SK-N-SH (cell line): ENCODE results near the gene CA7. TPM values are rescaled to one million over a fixed set of nuclear protein-coding genes. Genes with fewer than 3 reads are reported as not detected.
"Not testable (repeated sequence)": the region's sequence is repeated elsewhere in the genome, so short reads cannot be mapped to it uniquely, and the experiment has no call there.

Experiments
- CTCF ChIA-PET: fragments of 300-600, 350-600 bp; formaldehyde crosslinking; extraction: SDS; loops from one replicate; lab custom pipeline; 2021; lab: Yijun Ruan, JAX
- POLR2A ChIA-PET: fragments of 350-600 bp; sonication (Branson Sonifier 250); formaldehyde crosslinking; extraction: SDS; loops from one replicate; lab custom pipeline; 2020; ENCODE audit warnings: antibody characterized with exemption, inconsistent platforms; lab: Yijun Ruan, JAX
- DNase-seq: peaks from one replicate; pipeline ENCODE4 v3.0.0; 2012
- H2AFZ ChIP-seq: fragments of 200-600 bp; sonication (generic); 2 replicates; pipeline ENCODE4 v1.8.1; 2016; ENCODE audit warnings: antibody characterized with exemption, mild to moderate bottlenecking, low read depth
- H3F3A ChIP-seq: fragments of 200-600 bp; sonication (generic); replicated peaks from 2 replicates; pipeline ENCODE3; 2016; ENCODE audit warnings: antibody characterized with exemption, mild to moderate bottlenecking; ENCODE audit not compliant: insufficient read depth
- H3K27ac ChIP-seq, 2 experiments: fragments of 200-500 bp in 1 of 2; fragments of 200-600 bp in 1 of 2; sonication (Bioruptor generic) in 1 of 2; sonication (generic), shearing (Covaris generic) in 1 of 2; 2 replicates each; pipeline versions ENCODE4 v1.5.1 to v1.6.1; 2014 to 2016; ENCODE audit warnings: low read depth in 2 of 2, inconsistent platforms in 1 of 2, low read length in 1 of 2, mild to moderate bottlenecking in 1 of 2, mixed read lengths in 1 of 2
- H3K27me3 ChIP-seq: fragments of 200-600 bp; sonication (generic), shearing (Covaris generic); 2 replicates; pipeline ENCODE4 v1.6.1; 2016; ENCODE audit warnings: mixed run types; ENCODE audit not compliant: insufficient read depth
- H3K36me3 ChIP-seq, 2 experiments: fragments of 200-500 bp in 1 of 2; fragments of 200-600 bp in 1 of 2; sonication (Bioruptor generic) in 1 of 2; sonication (generic) in 1 of 2; replicated peaks in 1 of 2; 2 replicates each; pipeline versions ENCODE3 to v1.5.1; 2014 to 2016; ENCODE audit warnings: low read length in 1 of 2, mild to moderate bottlenecking in 1 of 2; ENCODE audit not compliant: insufficient read depth in 2 of 2, control insufficient read depth in 1 of 2
- H3K4me1 ChIP-seq, 2 experiments: fragments of 200-500 bp in 1 of 2; fragments of 200-600 bp in 1 of 2; sonication (Bioruptor generic) in 1 of 2; sonication (generic), shearing (Covaris generic) in 1 of 2; 2 replicates each; pipeline versions ENCODE4 v1.5.1 to v1.6.1; 2014 to 2016; ENCODE audit warnings: low read depth in 1 of 2, low read length in 1 of 2, mixed run types in 1 of 2; ENCODE audit not compliant: insufficient read depth in 2 of 2, control insufficient read depth in 1 of 2
- H3K4me2 ChIP-seq: fragments of 200-600 bp; sonication (generic), shearing (Covaris generic); 2 replicates; pipeline ENCODE4 v1.6.1; 2017; ENCODE audit warnings: mixed run types
- H3K4me3 ChIP-seq, 2 experiments: fragments of 200-500 bp in 1 of 2; fragments of 200-600 bp in 1 of 2; sonication (Bioruptor generic) in 1 of 2; sonication (generic), shearing (Covaris generic) in 1 of 2; 2 replicates each; pipeline versions ENCODE4 v1.5.1 to v1.8.1; 2014 to 2016; ENCODE audit warnings: low read depth in 2 of 2, inconsistent platforms in 1 of 2, low read length in 1 of 2, mild to moderate bottlenecking in 1 of 2, mixed read lengths in 1 of 2, moderate library complexity in 1 of 2
- H3K79me2 ChIP-seq: fragments of 200-600 bp; sonication (generic); 2 replicates; pipeline ENCODE4 v1.8.1; 2017; ENCODE audit warnings: mild to moderate bottlenecking; ENCODE audit not compliant: insufficient read depth
- H3K9ac ChIP-seq: fragments of 200-600 bp; sonication (generic); 2 replicates; pipeline ENCODE4 v1.6.1; 2017; ENCODE audit warnings: mixed run types
- H3K9me2 ChIP-seq: fragments of 200-600 bp; sonication (generic); 2 replicates; pipeline ENCODE4 v1.6.1; 2017; ENCODE audit warnings: mixed run types
- H3K9me3 ChIP-seq: fragments of 200-600 bp; sonication (generic); 2 replicates; pipeline ENCODE4 v1.6.1; 2017; ENCODE audit warnings: mixed run types, mild to moderate bottlenecking, moderate library complexity
- H4K20me1 ChIP-seq: fragments of 200-600 bp; sonication (generic); 2 replicates; pipeline ENCODE4 v1.6.1; 2017; ENCODE audit warnings: mild to moderate bottlenecking, mixed run types; ENCODE audit not compliant: insufficient read depth
- CHD2 ChIP-seq: fragments of 150-350 bp; IDR thresholded peaks from 2 replicates; pipeline ENCODE4 v1.6.1; 2018; ENCODE audit warnings: low read length; ENCODE audit not compliant: partially characterized antibody
- EZH2phosphoT487 ChIP-seq: fragments of 200-600 bp; sonication (generic); IDR thresholded peaks from 2 replicates; pipeline ENCODE4 v1.6.1; 2017; ENCODE audit warnings: low read depth, mixed run types, mild to moderate bottlenecking, antibody characterized with exemption, moderate library complexity, borderline replicate concordance
- NFIC ChIP-seq: IDR thresholded peaks from 2 replicates; pipeline ENCODE4 v1.4.0; 2012; ENCODE audit warnings: borderline replicate concordance
- POLR2AphosphoS5 ChIP-seq: IDR thresholded peaks from 2 replicates; pipeline ENCODE4 v1.6.1; 2012; ENCODE audit warnings: low read depth, low read length
- REST ChIP-seq: IDR thresholded peaks from 2 replicates; pipeline ENCODE4 v1.6.1; 2012; ENCODE audit warnings: mild to moderate bottlenecking, low read depth, low read length, moderate library complexity
- RXRA ChIP-seq: IDR thresholded peaks from 2 replicates; pipeline ENCODE4 v1.4.0; 2012; ENCODE audit warnings: low read depth, mild to moderate bottlenecking, borderline replicate concordance
- SMC3 ChIP-seq: IDR thresholded peaks from 2 replicates; pipeline ENCODE4 v1.6.1; 2012; ENCODE audit warnings: low read depth, low read length, improper control_type of control experiment
- YY1 ChIP-seq: IDR thresholded peaks from 2 replicates; pipeline ENCODE4 v1.4.0; 2012; ENCODE audit warnings: low read depth, mild to moderate bottlenecking
- WGBS: methylation state at CpG from one replicate; pipeline ENCODE4 v1.1.6; 2017; ENCODE audit warnings: low lambda C conversion rate; 5-methylcytosine and 5-hydroxymethylcytosine counted together
- polyA plus RNA-seq, 3 experiments: library from polyadenylated mRNA; depleted of rRNA; stranded (reverse); fragments of >200 nt; gene quantifications; 2 replicates each; pipeline ENCODE4 v1.2.3, GENCODE V29; 2012
- TF ChIP-seq, protein P1 (sequence below): fragments of 150-350 bp; IDR thresholded peaks from 2 replicates; pipeline ENCODE4 v1.6.1; 2016; ENCODE audit warnings: mild to moderate bottlenecking, low read depth, low read length
- TF ChIP-seq, protein P2 (sequence below): IDR thresholded peaks from 2 replicates; pipeline ENCODE4 v1.4.0; 2012; ENCODE audit warnings: low read depth

Gene CA7
- polyA plus RNA-seq, 1 of the 3 experiments (the other 2 are of a cell fraction) = 0.12 TPM

GRCh38 chr16:66869424-66869823 is 25.2 kb downstream of the CA7 start:
- Histone ChIP-seq H3K36me3 (no peaks in the 10 kb centered on the region), H3K9me2 (no peaks in the 10 kb centered on the region), H3K4me3 (no peak overlapping the region), H3K27ac (no peak overlapping the region), H3K4me1 (peaks cover 3 to 5% of the 10 kb centered on the region in 2 experiments; a peak in 3 of 4 replicates), H3K79me2 (no peaks in the 10 kb centered on the region), H3K9me3 (no peaks in the 10 kb centered on the region), H3K9ac (no peak overlapping the region), H3K27me3 (no peaks in the 10 kb centered on the region), H3K4me2 (no peak overlapping the region), H3F3A (peaks cover 11% of the 10 kb centered on the region), H2AFZ (no peak overlapping the region), H4K20me1 (no peaks in the 10 kb centered on the region)
- ChIA-PET CTCF (interaction anchor here (0.6 to 5.2 kb wide), 11 partner anchors 9 to 463 kb away, joined by 3 to 83 read pairs (median 25); partner anchors contain the start of genes CA7 and NAE1), POLR2A (no interaction called here)
- 100% methylated on average over 1 of the region's 1 CpG for WGBS
- TF ChIP-seq, protein P1, sequence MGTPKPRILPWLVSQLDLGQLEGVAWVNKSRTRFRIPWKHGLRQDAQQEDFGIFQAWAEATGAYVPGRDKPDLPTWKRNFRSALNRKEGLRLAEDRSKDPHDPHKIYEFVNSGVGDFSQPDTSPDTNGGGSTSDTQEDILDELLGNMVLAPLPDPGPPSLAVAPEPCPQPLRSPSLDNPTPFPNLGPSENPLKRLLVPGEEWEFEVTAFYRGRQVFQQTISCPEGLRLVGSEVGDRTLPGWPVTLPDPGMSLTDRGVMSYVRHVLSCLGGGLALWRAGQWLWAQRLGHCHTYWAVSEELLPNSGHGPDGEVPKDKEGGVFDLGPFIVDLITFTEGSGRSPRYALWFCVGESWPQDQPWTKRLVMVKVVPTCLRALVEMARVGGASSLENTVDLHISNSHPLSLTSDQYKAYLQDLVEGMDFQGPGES = no peak
- no peak for DNase-seq

- ChIA-PET POLR2A (interaction anchor here (0.6 kb wide), 1 partner anchor 1029 kb away, joined by 3 read pairs; no protein-coding TSS in a partner anchor), CTCF (interaction anchor here (1.1 to 1.5 kb wide), 3 partner anchors 12 to 263 kb away, joined by 4 to 8 read pairs (median 5); partner anchors contain the start of gene NAE1)
- not testable (repeated sequence) for H3K4me3 ChIP-seq, H3K27ac ChIP-seq, H3K9me3 ChIP-seq, H3K9ac ChIP-seq, H3K4me2 ChIP-seq, H2AFZ ChIP-seq, H3K4me1 ChIP-seq, H3K9me2 ChIP-seq, H3K79me2 ChIP-seq, H4K20me1 ChIP-seq, DNase-seq, H3K27me3 ChIP-seq, H3K36me3 ChIP-seq
- 100% methylated on average over 2 of the region's 2 CpGs for WGBS
- peaks cover 18% of the 10 kb centered on the region for H3F3A ChIP-seq
These were observed 27.1 kb downstream of the CA7 start for GRCh38 chr16:66871363-66871762.

GRCh38 chr16:66871840-66872239 is 27.6 kb downstream of the CA7 start:
- Histone ChIP-seq H3K79me2 (no peaks in the 10 kb centered on the region), H3K36me3 (no peaks in the 10 kb centered on the region), H4K20me1 (no peaks in the 10 kb centered on the region), H3F3A (peaks cover 18% of the 10 kb centered on the region), H3K27me3 (no peaks in the 10 kb centered on the region), H3K9ac (no peak overlapping the region), H3K9me2 (no peaks in the 10 kb centered on the region), H3K27ac (no peak overlapping the region), H3K4me2 (no peak overlapping the region), H3K4me1 (peaks cover 3 to 5% of the 10 kb centered on the region in 2 experiments; a peak in 3 of 4 replicates), H2AFZ (no peak overlapping the region), H3K9me3 (no peaks in the 10 kb centered on the region), H3K4me3 (no peak overlapping the region)
- ChIA-PET CTCF (interaction anchor here (1.2 to 4.1 kb wide), 7 partner anchors 13 to 264 kb away, joined by 3 to 14 read pairs (median 8); partner anchors contain the start of gene NAE1), POLR2A (interaction anchor here (1.5 kb wide), 1 partner anchor 41 kb away, joined by 5 read pairs; the partner anchor contains the start of gene NAE1)
- TF ChIP-seq EZH2phosphoT487 = no peak
- no peak for TF ChIP-seq REST
- no peak for TF ChIP-seq NFIC
- TF ChIP-seq YY1 = no peak
- no peak for TF ChIP-seq RXRA
- TF ChIP-seq, protein P2, sequence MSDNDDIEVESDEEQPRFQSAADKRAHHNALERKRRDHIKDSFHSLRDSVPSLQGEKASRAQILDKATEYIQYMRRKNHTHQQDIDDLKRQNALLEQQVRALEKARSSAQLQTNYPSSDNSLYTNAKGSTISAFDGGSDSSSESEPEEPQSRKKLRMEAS = no peak
- TF ChIP-seq CHD2 = no peak
- no peak for TF ChIP-seq SMC3
- no peak for TF ChIP-seq POLR2AphosphoS5
- WGBS = 100% methylated on average over 3 of the region's 3 CpGs
- DNase-seq = no peak
